GM12801 (cell line): ENCODE measurements around the gene CFD.

ENCODE experiments used
- TF ChIP-seq, protein P1 (sequence below): IDR thresholded peaks from one replicate; pipeline ENCODE4 v1.5.1; 2011; ENCODE audit warnings: control low read depth; ENCODE audit not compliant: insufficient read length; ENCODE audit errors: extremely low read depth

CFD gene

GRCh38 chr19:821825-822503 is 37.5 kb upstream of the CFD start, which contains the start of gene PLPPR3:
Gene PLPPR3 (minus strand): TSS chr19:821955. CDS start chr19:821559, 396 bp downstream.
- TF ChIP-seq, protein P1, sequence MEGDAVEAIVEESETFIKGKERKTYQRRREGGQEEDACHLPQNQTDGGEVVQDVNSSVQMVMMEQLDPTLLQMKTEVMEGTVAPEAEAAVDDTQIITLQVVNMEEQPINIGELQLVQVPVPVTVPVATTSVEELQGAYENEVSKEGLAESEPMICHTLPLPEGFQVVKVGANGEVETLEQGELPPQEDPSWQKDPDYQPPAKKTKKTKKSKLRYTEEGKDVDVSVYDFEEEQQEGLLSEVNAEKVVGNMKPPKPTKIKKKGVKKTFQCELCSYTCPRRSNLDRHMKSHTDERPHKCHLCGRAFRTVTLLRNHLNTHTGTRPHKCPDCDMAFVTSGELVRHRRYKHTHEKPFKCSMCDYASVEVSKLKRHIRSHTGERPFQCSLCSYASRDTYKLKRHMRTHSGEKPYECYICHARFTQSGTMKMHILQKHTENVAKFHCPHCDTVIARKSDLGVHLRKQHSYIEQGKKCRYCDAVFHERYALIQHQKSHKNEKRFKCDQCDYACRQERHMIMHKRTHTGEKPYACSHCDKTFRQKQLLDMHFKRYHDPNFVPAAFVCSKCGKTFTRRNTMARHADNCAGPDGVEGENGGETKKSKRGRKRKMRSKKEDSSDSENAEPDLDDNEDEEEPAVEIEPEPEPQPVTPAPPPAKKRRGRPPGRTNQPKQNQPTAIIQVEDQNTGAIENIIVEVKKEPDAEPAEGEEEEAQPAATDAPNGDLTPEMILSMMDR = no peak

- TF ChIP-seq, protein P1 = no peak
Observed at GRCh38 chr19:823565-824121, 35.8 kb upstream of the CFD start.

GRCh38 chr19:824885-825284 is 34.6 kb upstream of the CFD start:
- TF ChIP-seq, protein P1 = no peak

GRCh38 chr19:825897-826644 is 33.4 kb upstream of the CFD start:
- TF ChIP-seq, protein P1 = no peak

DNA sequence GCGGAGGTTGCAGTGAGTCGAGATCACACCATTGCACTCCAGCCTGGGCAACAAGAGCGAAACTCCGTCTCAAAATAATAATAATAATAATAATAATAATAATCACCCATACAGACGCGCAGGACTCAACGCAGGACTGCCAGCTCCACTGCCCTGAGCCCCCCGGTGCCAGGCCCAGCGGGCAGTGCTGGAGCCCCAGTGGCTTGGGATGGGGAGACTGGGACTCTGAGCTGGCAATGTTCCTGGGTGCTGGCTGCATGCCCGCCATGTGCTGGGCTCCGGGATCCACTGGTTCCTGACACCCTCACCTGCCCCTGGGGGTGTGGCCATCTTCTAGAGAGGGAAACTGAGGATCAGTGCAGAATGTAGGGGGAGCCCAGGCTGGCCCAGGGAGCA is 32.2 kb upstream of the CFD start:
- TF ChIP-seq, protein P1 = no peak

DNA sequence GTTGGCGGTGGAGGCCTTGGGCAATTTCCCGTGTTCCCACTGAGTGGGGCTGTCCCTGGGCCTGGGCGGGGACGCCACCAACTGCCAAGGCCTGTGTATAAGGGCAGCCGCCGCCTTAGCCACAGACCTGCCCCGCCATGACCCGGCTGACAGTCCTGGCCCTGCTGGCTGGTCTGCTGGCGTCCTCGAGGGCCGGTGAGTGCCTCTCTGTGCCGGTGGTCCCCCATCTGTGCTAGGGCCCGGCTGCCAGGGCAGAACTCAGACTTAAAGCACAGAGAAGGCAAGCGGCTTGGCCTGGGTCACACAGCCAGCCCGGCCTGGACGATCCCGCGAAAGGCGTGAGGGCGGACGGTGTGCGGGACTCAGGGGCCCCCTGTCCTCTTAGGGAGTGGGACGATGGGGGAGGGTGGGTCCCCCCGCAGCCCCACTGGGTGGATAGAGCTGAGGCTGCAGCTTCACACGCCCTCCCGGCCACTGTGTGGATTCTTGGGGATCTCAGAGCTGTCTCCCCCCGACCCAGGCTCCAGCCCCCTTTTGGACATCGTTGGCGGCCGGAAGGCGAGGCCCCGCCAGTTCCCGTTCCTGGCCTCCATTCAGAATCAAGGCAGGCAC is 31.6 kb upstream of the CFD start, which contains the start of gene AZU1:
Gene AZU1, plus strand, starts transcription at position 128 of the 612 bp plus-strand sequence. Its CDS starts 10 bp downstream, at position 138.
- TF ChIP-seq, protein P1 = no peak

DNA sequence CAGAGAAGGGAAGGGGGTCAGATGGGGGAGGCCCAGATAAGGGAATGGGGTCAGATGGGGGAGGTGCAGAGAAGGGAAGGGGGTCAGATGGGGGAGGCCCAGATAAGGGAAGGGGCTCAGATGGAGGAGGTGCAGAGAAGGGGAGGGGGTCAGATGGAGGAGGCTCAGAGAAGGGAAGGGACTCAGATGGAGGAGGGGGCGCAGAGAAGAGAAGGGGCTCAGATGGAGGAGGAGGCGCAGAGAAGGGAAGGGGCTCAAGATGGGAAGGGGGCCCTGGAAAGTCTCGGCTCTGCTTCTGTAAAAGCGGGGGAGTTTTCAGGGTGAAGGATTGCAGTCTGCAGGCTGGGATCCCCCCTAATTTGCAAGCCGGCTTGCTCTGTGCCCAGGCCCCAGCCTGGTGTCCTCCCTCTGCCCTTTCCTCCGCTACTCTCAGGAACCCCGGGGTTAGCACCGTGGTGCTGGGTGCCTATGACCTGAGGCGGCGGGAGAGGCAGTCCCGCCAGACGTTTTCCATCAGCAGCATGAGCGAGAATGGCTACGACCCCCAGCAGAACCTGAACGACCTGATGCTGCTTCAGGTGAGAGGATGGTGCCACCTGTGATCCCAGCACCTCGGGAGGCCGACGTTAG is 30.2 kb upstream of the CFD start:
- TF ChIP-seq, protein P1 = no peak
